NCI-H446 (cell line): ENCODE data around the gene SLCO2A1.
"Not testable (repeated sequence)": the region's sequence is repeated elsewhere in the genome, so short reads cannot be mapped to it uniquely, and the experiment has no call there.

Experiments
- DNase-seq, 2 experiments: peaks; one replicate each; lab custom pipeline; 2025; lab: John Stamatoyannopoulos, UW

The SLCO2A1 gene

GRCh38 chr3:134029734-134030378 lies at the start of gene SLCO2A1:
TSS of gene SLCO2A1 (minus strand) at chr3:134029925. CDS start at chr3:134029802, 123 bp downstream.
- DNase-seq, result no peak

DNA sequence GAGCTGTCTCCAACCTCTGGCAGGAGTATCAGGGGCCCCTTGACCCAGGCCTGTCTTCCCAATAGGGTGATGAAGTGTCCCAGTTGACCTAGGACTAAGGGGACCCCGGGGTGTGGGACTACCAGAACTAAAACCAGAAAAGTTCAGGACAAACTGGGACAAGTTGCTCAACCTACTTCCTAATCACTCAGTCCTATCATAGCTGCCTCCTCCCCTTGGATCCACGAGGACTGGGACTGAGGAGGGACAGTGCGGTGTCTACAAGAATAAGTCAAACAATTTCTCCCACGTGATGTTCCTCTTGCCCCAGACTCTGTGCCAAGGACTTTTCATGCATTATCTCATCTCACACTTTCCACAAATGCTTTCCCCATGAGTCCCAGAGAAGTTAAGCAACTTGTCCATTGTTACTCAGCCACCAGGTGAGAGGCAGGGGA lies 49.4 kb upstream of the SLCO2A1 start:
- DNase-seq, result no peak

DNA sequence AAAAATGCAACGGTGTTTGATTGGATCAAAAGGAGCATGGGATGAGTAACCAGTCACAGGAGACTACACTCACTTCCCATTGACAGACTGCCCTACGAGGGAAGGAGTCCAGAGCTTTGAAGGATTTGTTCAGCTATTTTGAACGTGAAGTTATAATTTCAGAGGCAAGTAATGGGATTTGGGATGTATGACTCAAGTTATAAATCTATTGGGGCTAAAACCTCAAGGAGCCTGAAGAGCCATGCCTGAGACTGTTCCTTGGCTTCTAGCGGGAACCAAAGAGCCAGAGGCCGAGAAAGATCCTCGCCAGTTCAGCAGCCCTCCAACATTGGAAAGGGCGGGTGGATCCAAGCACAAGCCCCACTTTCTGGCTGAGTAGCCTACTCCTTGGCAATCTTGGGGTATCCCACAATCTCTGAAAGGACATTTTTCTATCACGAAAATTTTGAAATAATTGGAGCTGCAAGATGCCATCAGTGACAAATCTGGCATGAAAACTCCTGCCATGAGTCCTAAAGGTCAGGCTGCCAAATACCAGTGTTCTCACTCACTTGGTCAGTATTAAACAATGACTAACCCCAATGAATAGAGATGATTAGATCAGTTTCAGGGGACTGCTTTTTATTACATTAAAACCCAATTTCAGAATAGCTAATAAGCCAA lies 48.6 kb upstream of the SLCO2A1 start:
- no peak for DNase-seq

DNA sequence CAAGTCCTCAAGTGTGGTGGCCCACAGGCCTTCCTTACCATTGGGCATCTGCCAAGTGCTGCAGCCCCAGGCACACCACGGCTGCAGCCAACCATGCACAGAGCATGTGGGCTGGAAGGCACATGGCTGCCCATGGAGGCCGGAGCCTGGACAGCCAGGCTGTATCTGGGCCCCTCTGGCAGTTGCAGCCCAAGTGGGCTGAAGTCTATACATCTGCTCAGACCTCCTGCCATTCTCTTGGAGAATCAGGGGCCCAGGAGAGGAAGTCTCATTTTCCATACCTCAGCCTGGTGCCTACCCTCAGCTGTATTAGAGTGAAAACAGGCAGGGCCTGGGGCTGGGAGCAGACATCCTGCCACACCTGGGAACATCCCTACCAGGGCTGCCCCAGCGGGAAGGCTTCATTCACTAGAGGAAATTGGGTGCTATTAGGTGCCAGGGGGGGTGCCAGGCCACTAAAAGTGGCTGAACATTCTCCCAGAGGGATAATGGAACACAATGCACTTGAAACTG lies 48.0 kb upstream of the SLCO2A1 start:
- no peak for DNase-seq

GRCh38 chr3:134076851-134077250 lies 47.1 kb upstream of the SLCO2A1 start:
- DNase-seq, result no peak

- DNase-seq, result no peak
Observed at GRCh38 chr3:134075846-134076245, 46.1 kb upstream of the SLCO2A1 start.

GRCh38 chr3:134075568-134075825 lies 45.8 kb upstream of the SLCO2A1 start:
- no peak for DNase-seq

DNA sequence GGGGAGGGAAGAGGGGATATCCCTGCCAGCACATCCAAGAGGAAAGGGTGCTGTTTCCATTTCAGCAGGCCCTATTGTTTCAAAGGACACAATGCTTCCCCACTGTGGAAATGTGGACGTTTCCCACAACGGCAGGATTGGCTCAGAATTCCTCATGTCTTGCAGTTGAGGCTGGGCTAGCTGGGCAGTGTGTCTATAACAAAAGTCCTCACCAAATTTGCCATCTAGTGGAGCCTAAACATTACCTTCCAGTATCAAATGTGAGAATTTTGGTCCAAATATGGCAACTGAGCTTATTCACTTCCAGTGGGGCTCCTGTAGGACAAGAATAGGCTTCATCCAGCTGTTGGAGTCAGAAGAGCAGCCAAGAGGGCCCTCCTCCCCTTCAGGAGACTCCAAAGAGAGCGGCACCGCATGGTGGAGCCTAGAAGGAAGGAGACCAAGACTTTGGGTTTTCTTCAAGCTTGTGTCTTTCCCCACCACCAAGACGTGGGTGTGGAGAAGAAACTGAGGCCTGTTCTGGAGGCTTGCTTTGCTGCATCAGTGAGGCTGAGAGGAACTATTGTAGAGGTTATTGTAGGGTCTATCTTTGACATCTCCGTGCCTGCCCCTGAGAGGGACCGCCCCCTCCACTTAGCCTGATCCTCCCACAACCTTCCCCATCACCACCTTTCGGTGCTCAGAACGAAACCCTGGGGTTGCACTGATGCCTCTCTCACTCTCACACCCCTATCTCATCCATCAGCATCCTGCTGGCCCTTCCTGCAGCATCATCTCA lies 45.3 kb upstream of the SLCO2A1 start:
- DNase-seq, result no peak

- DNase-seq, result no peak
Observed at GRCh38 chr3:134074001-134074789, 44.5 kb upstream of the SLCO2A1 start.

GRCh38 chr3:134073583-134073945 lies 43.8 kb upstream of the SLCO2A1 start:
- DNase-seq, result no peak

DNA sequence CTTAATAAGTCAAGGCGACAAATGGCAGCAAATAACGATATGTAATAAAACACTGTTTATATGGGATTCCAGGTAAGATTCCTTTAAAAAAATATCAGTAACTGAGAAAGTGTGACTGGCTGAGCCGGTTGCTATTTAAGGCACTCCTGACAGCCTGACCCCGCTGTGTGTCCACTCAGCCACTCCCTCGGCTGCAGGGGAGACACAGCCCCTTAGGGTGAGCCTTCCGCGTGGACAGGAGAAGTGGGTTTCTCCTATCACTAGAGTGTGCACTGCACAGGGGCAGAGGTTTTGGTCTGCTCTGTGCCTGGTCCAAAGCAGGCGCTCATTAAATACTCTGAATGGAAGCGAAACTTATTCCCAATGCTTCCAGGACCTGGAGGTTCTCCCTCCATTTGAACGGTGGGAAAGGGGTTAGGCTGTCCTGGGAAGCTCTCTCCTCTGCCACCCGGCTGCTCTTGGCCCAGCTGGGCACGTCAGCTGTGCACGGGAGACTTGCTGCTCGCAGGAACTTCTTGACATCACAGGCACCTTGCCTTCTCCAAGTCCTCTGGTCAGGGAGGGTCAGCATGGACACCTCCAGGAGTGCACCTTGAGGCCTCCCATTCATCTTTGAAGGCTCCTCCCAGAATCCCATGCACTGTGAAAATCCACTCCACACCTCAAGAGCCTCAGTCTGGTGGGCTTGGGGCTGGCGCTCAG lies 43.3 kb upstream of the SLCO2A1 start:
- DNase-seq, result no peak

- not testable (repeated sequence) for DNase-seq
Observed at GRCh38 chr3:134070281-134070680, 40.6 kb upstream of the SLCO2A1 start.

- no peak for DNase-seq
Observed at GRCh38 chr3:134068429-134068828, 38.7 kb upstream of the SLCO2A1 start.

- DNase-seq, result no peak
Observed at GRCh38 chr3:134067531-134068161, 37.9 kb upstream of the SLCO2A1 start.

DNA sequence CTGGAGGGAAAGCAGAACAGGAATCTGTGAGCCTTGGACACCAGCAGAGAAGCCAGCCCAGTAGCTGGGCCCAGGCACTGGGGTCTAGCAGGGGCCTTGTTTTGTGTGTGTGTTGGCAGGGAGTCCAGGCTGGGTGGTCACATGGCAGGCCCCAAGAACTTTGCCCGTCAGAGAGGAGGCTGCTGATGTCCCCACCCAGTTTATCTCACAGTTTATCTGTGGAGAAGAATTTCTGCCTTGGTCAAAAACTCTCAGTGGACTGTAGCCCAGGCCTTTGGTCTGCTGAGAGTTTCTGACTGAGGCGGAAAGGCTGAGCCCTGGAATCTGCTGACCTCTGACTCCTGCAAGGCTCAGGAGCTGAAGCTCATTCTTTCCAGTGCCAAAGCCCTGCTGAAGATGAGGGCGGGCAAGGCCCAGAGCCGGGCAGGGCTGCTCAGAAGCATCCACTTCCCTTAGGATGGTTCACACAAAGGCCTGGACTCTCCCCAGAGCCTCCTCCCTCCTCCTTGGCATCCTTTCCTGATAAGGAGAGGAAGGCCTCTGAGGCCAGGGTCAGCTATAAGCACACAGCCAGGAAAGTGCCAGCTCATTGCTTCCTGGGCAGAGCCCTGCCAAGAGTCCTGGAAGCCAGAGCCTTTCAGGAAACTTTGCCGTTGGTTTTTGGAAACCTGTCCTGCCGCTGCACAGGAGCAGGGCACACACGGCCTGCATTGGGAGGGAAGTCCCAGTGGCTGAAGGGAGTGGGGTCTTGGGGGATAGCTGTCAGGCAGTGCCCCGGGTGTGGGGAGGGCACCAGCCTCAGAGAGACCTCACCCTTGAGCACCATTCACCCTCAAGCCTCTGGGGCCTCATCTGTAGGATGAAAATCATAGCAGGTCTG lies 37.2 kb upstream of the SLCO2A1 start:
- DNase-seq, result no peak

DNA sequence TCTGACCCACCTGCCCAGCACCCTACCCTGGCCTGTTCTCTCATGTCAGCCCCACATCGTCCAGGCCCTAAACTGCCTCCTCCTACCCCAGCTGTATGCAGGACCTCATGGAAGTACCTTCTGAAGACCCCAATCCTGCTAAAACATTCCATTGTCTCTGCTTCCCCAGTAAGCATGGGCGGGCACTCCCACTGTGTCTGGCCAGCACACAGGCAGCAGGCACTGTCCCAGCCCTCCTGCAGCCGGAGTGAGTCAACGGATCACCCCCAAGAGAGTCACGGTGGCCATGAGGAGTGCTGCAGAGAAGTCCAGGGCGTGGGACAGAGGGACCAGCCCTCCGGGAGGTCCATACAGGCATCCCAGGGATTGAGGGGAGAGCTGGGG lies 36.4 kb upstream of the SLCO2A1 start:
- no peak for DNase-seq

DNA sequence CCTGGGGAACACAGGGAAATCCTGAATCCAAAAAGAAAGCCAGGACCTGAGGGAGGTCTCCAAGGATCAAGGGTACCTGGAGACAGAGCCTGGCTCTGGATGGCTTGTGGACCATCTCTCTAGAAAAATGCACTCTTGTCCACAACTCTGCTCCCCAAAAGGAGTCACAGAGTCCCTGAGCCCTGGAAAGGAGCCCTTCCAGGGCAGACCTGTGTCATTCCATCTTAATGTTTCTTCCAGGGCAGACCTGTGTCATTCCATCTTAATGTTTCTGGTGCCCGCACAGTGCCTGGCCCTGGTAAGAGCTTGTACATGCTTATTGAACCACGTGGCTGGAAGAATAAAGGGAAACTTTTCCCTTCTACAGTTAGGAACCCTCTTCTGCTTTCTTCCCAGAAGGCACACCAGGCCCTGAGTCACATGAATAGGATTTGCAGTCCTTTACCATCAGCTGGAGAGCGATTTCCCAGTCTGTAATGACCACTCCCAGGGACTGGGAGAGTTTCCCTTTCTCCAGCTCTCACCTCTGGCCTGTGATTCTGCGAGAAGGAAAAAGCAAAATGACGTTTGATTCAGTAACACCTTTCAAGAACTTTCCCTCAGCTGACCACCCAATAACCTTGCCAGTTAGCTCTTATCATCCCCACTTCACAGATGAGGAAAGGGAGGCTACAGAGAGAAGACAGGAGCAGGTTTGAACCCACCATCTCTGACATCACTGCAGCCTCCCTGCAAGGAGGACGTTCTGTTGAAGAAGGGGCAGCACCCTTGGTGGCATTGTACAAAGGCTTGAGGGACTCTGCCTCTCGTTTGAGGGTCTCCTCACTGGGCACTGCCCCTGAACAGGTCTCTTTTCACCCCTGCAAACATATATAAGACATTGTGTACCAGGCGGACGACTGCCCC lies 35.8 kb upstream of the SLCO2A1 start:
- DNase-seq, result no peak

DNA sequence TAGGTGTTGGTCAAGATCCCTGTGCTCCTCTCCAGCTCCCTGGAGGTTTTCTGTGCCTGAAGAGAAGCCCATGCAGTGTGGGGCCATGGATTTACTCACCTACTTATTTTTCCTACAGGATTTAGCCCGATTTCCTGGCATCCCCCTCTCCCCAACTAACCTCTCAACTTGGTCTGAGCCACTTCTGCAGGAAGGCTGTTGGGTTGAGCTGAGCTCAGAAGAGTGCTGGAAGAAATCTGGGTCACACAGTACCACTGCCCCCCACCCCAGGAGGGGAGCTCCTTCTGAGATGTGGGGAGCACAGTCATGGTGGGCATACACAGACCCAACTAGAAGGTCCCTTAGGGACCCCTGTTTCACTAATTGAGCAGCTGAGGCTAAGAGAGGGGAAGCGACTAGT lies 34.4 kb upstream of the SLCO2A1 start:
- DNase-seq, result no peak

- DNase-seq, result no peak
Observed at GRCh38 chr3:134061401-134061800, 31.7 kb upstream of the SLCO2A1 start.
